GM04503 (cell line): ENCODE measurements around the gene NLE1.

ENCODE experiments used
- DNase-seq: peaks from one replicate; pipeline ENCODE4 v3.0.0-alpha.2; 2012; ENCODE audit warnings: low read depth

NLE1 gene

GRCh38 chr17:35086164-35086563 is 55.9 kb downstream of the NLE1 start:
- DNase-seq = no peak

- no peak for DNase-seq
These were observed 57.1 kb downstream of the NLE1 start for GRCh38 chr17:35084987-35085386.

GRCh38 chr17:35083071-35083470 is 59.0 kb downstream of the NLE1 start:
- no peak for DNase-seq

GRCh38 chr17:35082073-35082657 is 59.9 kb downstream of the NLE1 start:
- DNase-seq = peak; percentile 61

GRCh38 chr17:35081638-35082037 is 60.5 kb downstream of the NLE1 start:
- no peak for DNase-seq

- DNase-seq = no peak
These were observed 61.6 kb downstream of the NLE1 start for GRCh38 chr17:35080536-35080935.

- DNase-seq = no peak
These were observed 62.3 kb downstream of the NLE1 start for GRCh38 chr17:35079547-35080423.
